WI38 (cell line): Measurements from ENCODE around the gene SLC4A8.
"Not testable (repeated sequence)": the region's sequence is repeated elsewhere in the genome, so short reads cannot be mapped to it uniquely, and the experiment has no call there.

Experiments used
- H3K4me3 ChIP-seq: 2 replicates; pipeline ENCODE4 v1.5.1; 2011; ENCODE audit warnings: low read depth, mild to moderate bottlenecking, control low read depth, low read length
- TF ChIP-seq, protein P1 (sequence below): IDR thresholded peaks from 2 replicates; pipeline ENCODE4 v1.5.1; 2012; ENCODE audit warnings: low read depth, mild to moderate bottlenecking, control low read depth, low read length

Gene SLC4A8

DNA sequence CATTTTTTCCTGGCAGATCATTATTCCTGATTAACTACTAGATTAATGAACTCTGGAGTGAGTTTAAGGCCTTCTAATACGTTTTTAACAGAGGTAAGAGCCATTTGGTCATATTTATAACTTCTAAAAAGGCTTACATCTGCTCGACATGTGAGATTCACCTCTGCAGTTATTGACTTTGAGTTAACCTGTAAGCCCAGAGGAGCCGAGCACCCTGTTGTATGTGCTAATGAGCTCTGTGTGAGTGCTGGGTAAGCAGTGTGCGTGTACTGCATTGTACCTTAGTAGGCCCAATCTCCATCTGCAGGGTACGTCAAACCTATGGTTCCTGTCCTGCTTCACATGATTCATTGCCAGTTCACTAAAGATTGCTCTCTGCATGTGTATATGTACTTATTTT, 18.9 kb downstream of the SLC4A8 start:
- TF ChIP-seq, protein P1, sequence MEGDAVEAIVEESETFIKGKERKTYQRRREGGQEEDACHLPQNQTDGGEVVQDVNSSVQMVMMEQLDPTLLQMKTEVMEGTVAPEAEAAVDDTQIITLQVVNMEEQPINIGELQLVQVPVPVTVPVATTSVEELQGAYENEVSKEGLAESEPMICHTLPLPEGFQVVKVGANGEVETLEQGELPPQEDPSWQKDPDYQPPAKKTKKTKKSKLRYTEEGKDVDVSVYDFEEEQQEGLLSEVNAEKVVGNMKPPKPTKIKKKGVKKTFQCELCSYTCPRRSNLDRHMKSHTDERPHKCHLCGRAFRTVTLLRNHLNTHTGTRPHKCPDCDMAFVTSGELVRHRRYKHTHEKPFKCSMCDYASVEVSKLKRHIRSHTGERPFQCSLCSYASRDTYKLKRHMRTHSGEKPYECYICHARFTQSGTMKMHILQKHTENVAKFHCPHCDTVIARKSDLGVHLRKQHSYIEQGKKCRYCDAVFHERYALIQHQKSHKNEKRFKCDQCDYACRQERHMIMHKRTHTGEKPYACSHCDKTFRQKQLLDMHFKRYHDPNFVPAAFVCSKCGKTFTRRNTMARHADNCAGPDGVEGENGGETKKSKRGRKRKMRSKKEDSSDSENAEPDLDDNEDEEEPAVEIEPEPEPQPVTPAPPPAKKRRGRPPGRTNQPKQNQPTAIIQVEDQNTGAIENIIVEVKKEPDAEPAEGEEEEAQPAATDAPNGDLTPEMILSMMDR = no peak
- H3K4me3 ChIP-seq = no peak overlapping the region

DNA sequence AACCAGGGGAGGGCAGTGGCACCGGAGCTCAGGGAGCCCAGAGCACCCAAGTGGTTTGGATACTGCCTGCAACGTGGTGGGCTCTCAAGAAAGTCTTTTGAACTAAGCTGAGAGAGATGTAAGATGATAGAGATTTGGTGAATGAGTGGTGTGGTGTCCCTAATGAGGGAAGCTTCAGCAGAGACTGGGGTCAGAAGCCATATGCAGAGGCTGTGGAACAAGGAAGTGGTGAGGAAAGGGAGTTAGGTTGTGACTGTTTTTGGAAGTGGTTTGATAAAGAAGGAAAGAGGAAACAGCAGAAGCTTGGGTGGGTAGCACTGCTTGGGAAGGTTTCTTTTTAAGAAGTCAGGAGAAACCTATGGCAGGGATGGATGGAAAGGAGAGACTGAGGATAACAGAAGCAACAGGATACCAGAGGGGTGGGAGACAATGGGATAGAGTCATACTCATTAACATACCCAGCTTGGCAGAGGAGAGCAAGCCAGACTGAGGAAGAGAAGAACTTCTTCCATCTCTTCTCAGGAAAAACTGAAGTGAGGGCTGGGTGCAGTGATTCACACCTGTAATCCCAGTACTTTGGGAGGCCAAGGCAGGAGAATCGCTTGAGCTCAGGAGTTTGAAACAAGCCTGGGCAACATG, 24.1 kb downstream of the SLC4A8 start:
- no peak overlapping the region for H3K4me3 ChIP-seq
- TF ChIP-seq, protein P1 = no peak

DNA sequence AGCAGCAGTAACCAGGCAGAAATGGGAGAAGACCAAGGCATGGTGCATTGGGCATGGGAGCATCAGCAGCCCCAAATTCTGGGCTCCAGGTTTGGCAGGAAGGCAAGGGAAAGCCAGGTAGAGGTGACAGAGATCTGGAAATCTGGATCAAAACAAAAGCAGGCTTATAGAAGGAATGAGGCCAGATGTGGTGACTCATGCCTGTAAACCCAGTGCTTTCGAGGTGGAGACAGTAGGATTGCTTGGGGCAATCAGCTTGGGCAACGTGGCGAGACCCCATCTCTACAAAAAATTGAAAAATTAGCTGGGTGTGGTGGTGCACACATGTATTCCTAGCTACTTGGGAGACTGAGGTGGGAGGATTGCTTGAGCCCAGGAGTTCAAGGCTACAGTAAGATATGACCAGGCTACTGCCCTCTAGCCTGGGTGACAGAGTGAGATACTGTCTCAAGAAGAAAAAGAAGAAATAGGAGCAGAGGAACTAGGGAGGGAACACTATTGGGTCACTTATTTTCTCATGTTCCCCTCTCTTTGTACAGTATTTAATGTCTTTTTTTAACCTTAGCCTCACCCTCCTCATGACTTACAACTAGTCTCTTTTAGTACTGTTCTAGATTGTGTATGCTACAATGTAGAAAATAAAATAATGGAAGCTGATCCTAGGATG, 25.1 kb downstream of the SLC4A8 start:
- H3K4me3 ChIP-seq = no peak overlapping the region
- TF ChIP-seq, protein P1 = no peak

DNA sequence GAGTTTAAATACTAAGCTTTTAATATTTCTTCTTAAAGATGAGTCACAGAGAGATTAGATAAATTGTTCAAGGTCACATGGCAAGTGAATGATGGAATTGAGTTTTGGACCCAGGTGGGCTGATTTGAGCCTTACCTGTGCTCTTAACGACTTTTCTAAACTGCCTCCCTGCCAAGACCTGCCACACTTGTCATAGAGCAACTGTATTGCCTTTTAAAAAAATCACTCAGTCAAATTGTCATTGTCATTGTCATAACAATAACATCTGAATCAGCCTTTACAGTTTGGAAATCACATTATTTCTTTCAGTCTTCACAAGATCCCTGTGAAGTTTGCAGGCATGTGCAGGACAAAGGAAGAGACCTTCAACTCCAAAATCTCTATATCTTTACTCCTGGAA, 25.7 kb downstream of the SLC4A8 start:
- H3K4me3 ChIP-seq = no peak overlapping the region

DNA sequence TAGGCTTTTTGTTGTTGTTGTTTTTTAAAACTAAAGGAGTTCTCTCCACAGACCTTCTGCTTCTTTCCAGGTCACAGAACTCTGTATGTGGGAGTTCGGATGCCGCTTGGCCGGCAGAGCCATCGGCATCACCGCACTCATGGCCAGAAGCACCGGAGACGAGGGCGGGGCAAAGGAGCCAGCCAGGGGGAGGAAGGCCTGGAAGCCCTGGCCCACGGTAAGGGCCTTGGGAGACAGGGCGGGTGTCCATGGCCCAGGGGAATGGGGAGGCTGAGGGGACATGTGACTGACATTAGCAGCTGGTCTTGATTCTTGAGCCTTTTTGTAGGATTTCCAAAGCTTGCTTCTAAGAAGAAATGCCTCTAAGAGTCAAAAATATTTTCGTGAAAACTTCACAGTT, 26.2 kb downstream of the SLC4A8 start:
- H3K4me3 ChIP-seq = no peak overlapping the region
- TF ChIP-seq, protein P1 = no peak

More for the DNA sequence above, 25.7 kb downstream of the SLC4A8 start:
- TF ChIP-seq, protein P1 = no peak

DNA sequence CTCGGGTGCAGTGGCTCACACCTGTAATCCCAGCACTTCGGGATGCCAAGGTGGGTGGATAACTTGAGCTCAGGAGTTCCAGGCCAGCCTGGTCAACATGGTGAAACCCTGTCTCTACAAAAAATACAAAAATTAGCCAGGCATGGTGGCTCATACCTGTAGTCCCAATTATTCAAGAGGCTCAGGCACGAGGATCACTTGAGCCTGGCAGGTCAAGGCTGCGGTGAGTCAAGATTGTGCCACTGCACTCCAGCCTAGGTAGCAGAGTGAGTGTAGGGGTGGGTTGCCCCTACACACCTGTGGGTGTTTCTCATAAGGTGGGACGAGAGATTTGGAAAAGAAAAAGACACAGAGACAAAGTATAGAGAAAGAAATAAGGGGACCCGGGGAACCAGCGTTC, 29.4 kb downstream of the SLC4A8 start:
- not testable (repeated sequence) for H3K4me3 ChIP-seq

DNA sequence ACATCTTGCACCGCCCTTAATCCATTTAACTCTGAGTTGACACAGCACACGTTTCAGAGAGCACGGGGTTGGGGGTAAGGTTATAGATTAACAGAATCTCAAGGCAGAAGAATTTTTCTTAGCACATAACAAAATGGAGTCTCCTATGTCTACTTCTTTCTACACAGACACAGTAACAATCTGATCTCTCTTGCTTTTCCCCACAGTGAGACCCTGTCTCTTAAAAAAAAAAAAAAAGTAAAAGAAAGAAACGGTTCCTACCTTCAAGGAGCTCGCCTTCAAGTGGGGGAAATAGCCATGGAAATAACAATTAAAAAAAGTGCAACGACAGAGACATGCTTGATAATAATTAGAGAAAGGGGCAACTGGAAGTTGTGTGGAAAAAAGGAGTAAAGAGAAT, 30.4 kb downstream of the SLC4A8 start:
- H3K4me3 ChIP-seq = not testable (repeated sequence)

DNA sequence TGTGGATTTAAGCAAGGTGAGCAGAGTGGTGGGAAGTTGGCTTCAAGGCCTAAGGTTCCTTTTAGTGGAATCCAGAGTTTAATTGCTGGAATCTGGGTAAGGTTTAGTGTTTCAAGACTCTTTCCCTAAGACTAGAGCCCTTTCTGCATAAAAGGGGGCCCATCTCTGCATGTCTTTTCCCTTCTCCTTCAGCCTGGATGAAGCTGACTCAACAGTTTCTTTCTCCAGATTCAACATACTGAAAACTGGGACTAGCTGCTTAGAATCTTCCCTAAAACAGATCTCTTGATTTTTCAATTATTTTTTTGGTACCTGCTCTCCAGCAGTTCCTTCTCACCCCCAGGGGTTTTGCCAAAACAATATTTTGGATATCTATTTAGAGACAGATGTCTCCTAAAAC, 34.0 kb downstream of the SLC4A8 start:
- H3K4me3 ChIP-seq = no peak overlapping the region
- TF ChIP-seq, protein P1 = no peak
